Skin of body (tissue), 2 donors: ENCODE results near the gene TMEM235. TPM values are rescaled to one million over a fixed set of nuclear protein-coding genes. Genes with fewer than 3 reads are reported as not detected.
"Not testable (repeated sequence)": the region's sequence is repeated elsewhere in the genome, so short reads cannot be mapped to it uniquely, and the experiment has no call there.

Source experiments
- DNase-seq: peaks from one replicate; lab custom pipeline; 2025; lab: John Stamatoyannopoulos, UW
- total RNA-seq: library from RNA; depleted of rRNA; stranded (reverse); fragments of >200 nt; gene quantifications from one replicate; pipeline ENCODE4 v1.2.3, GENCODE V29; 2014

Gene TMEM235
- total RNA-seq, 1 donor from 2014 or later, result not detected

DNA sequence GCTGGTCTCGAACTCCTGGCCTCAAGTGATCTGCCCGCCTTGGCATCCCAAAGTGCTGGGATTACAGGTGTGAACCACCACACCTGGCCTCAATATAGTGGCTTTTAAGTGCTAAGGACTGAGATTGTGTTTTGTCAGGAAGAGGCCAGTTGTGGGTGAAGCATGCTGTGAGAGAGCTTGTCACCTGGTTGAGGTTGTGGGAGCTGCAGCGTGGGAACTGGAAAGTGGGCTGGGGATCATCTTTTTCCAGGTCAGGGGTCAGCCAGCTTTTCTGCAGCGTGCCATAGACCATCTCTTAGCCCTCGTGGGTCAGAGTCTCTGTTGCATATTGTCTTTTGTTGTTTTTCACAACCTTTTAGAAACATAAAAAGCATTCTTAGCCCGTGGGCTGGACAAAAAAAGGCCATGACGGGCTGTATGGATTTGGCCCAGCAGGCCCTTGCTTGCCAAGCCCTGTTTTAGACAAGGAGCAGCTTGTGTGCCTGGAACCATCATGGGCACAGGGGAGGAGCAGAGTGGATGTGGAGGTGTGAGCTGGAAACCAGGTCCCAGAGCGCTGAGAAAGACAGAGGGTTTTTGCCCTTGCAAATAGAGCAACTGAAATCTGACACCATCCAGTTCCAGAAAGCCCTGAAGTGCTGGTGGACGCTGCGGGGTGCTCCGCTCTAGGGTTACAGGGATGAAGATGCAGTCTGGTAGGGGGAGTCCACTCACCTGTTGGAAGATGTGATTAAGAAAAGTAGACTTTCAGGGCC is 11.9 kb upstream of the TMEM235 start:
- no peak for DNase-seq

DNA sequence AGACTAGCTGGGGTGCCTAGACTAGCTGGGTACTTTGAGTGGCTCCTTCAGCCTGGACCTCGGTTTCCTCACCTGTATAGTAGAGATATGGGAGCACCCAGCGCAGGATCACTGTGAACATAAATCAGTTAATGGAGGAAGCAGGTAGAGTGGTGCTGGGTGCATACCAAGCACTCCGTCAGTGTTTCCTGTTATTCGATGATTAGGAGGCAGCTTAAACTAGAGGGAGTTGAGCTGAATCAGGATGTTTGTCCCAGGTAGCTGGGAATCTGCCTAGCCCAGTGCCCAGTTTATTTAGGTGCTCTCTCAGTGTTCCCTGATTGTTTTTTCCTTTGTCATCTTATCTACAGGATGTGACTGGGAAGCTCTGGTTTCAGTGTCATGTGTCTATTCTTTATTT is 8.4 kb upstream of the TMEM235 start:
- DNase-seq, result no peak

GRCh38 chr17:78223765-78224164 is 7.7 kb upstream of the TMEM235 start:
- DNase-seq, result no peak

DNA sequence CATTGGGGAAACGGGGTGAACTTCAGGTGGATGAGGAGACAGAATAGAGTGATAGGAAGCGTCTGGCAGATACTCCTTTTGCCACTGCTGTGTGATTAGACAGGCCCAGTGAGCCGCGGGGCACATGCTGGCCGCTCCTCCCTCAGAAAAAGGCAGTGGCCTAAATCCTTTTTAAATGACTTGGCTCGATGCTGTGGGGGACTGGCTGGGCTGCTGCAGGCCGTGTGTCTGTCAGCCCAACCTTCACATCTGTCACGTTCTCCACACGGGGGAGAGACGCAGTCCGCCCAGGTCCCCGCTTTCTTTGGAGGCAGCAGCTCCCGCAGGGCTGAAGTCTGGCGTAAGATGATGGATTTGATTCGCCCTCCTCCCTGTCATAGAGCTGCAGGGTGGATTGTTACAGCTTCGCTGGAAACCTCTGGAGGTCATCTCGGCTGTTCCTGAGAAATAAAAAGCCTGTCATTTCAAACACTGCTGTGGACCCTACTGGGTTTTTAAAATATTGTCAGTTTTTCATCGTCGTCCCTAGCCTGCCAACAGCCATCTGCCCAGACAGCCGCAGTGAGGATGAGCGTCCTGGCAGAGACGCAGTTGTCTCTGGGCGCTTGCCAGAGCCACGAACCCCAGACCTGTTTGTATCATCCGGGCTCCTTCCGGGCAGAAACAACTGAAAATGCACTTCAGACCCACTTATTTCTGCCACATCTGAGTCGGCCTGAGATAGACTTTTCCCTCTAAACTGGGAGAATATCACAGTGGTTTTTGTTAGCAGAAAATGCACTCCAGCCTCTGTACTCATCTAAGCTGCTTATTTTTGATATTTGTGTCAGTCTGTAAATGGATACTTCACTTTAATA is 7.0 kb upstream of the TMEM235 start:
- DNase-seq, result no peak

DNA sequence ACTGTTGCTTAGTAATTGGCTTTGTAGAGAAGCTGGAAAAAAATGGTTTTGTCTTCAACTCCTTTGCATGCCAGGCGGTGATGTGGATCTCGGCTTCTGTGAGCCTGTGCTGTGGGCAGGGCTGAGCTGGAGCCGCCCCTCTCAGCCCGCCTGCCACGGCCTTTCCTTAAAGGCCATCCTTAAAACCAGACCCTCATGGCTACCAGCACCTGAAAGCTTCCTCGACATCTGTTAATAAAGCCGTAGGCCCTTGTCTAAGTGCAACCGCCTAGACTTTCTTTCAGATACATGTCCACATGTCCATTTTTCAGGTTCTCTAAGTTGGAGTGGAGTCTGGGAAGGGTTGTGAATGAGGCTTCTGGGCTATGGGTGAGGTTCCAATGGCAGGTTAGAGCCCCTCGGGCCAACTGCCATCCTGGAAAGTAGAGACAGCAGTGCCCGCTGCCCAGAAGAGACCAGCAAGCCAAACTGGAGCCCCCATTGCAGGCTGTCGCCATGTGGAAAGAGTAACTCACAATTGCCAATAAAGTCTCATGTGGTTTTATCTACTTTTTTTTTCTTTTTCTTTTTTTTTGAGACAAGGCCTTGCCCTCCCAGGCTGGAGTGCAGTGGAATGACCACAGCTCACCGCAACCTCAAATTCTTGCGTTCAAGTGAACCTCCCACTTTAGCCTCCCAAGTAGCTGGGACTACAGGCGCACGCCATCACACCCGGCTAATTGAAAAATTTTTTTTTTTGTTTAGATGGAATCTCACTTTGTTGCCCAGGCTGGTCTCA is 6.2 kb upstream of the TMEM235 start:
- DNase-seq, result no peak

DNA sequence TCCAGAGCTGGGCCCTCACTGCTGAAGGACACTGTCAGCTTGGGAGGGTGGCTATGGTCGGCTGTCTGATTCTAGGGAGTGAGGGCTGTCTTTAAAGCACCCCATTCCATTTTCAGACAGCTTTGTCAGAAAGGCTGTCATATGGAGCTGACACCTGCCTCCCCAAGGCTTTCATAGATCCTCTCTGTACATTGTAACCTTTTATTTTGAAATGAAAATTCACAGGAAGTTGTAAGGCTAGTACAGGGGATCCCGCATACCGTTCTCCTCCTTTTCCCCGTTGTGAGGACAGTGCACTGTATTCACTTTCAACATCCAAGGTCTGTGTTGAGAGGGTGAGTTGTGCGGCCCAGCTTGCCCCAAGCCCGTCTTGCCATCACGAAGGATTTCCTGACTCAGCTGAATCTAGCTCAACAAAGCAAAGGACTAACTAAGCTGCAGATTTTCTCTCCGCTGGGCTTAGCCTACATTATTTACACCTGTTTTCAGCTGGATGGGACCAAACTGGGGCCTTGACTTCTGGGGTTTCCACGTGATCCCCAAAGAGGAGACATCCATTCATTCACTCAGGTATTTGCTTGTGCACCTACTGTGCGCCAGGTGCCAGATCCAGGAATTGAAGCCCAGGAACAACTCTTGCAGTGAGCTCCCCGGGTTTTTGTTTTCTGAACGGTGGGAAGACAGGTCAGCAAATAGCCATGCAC is 5.2 kb upstream of the TMEM235 start:
- DNase-seq, result no peak

- no peak for DNase-seq
Observed at GRCh38 chr17:78226759-78227454, 4.5 kb upstream of the TMEM235 start.

GRCh38 chr17:78227455-78227916 is 3.9 kb upstream of the TMEM235 start:
- DNase-seq, result no peak

GRCh38 chr17:78228176-78228575 is 3.3 kb upstream of the TMEM235 start:
- DNase-seq, result no peak

DNA sequence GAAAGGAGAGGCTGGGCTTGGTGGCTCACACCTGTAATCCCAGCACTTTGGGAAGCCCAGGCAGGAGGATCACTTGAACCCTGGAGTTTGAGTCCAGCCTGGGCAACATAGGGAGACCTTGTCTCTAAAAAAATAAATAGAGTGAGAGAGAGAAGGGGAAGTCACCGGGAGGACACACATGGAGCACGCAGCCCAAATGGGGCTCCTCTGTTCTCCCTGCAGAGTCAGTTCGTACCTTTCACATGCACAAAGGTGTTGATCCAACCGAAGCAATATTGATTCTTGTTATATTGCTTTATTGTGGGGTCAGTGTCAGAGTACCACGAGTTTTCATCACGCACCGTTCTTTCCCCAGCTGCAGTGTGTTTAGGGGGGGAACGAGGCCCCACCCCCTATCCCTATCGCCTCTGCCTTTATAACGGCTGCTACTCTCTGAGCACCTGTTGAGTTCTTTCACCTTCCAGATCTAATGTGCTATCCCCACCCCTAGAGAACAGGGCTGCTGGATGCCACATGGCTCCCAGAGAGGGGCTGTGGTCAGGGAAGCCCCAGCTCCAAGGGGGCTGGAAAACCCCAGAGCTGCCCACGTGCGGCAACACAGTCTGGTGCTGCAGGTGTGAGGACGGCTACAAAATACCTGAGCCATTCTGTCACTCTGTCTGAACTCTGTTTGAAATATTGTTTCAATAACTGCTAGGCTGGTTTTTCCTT is 1.0 kb upstream of the TMEM235 start:
- DNase-seq, result no peak

DNA sequence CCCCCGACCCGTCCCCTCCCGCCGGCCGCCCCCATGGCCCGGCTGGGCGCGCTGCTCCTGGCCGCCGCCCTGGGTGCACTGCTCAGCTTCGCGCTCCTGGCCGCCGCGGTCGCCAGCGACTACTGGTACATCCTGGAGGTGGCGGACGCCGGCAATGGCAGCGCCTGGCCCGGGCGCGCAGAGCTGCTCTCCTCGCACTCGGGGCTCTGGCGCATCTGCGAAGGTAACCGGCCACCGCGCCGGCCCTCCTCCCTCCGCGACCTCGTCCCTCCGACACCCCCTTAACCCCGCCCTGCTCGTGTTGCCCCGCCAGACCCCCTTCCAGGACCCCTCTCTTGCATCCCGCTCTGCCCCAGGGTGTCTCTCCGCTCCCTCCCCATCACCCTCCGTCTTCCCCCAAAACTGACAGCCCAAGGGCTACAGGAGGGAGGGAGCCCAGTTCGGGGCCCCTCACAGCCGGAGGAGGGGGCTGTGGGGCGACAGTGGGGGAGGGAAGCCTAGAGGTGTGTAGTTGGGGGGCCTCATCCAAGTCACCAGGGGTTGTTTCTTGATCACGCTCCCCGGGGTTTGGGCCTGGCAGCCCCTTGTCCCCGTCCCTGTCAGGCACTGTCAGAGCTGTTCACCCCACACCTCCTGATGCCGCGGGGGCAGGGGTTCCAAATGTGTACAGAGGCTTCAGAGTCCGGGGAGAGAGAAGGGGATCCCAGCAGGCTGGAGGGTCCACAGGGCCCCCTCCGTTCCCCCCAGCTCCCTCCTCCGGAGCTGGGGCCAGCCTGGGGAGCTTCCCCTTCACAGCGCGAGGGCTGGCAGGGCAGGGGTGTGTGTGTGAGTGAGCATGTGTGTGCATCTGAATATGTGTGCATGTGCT is 794 bp downstream of the TMEM235 start:
- no peak for DNase-seq

GRCh38 chr17:78232859-78233173 is 1.4 kb downstream of the TMEM235 start:
- DNase-seq, result no peak

GRCh38 chr17:78233678-78234077 is 2.2 kb downstream of the TMEM235 start:
- no peak for DNase-seq

- DNase-seq, result no peak
Observed at GRCh38 chr17:78234261-78234865, 2.9 kb downstream of the TMEM235 start.

DNA sequence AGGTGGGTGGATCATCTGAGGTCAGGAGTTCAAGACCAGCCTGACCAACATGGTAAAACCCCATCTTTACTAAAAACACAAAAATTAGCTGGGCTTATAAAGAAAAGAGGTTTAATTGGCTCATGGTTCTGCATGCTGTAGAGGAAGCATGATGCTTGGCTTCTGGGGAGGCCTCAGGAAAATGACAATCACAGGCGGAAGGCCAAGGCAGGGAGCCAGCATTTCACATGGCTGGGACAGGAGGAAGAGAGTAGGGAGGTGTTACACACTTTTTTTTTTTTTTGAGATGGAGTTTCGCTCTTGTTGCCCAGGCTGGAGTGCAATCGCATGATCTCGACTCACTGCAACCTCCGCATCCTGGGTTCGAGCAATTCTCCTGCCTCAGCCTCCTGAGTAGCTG is 3.6 kb downstream of the TMEM235 start:
- not testable (repeated sequence) for DNase-seq

DNA sequence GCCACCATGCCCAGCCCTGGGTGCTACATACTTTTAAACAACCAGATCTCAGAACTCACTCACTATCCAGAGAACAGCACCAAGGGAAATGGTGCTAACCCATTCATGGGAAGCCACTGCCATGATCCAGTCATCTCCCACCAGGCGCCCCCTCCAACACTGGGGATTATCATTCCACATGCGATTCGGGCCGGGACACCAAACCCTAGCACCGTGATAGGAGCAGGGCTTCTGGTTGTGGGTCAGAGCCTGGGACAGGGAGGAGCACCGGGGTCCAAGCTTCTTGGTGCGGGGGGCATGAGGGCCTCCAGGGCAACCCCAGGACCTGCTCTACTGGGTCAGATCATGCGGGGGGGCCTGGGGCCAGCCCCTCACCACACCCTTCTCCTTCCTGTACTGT is 4.5 kb downstream of the TMEM235 start:
- no peak for DNase-seq

DNA sequence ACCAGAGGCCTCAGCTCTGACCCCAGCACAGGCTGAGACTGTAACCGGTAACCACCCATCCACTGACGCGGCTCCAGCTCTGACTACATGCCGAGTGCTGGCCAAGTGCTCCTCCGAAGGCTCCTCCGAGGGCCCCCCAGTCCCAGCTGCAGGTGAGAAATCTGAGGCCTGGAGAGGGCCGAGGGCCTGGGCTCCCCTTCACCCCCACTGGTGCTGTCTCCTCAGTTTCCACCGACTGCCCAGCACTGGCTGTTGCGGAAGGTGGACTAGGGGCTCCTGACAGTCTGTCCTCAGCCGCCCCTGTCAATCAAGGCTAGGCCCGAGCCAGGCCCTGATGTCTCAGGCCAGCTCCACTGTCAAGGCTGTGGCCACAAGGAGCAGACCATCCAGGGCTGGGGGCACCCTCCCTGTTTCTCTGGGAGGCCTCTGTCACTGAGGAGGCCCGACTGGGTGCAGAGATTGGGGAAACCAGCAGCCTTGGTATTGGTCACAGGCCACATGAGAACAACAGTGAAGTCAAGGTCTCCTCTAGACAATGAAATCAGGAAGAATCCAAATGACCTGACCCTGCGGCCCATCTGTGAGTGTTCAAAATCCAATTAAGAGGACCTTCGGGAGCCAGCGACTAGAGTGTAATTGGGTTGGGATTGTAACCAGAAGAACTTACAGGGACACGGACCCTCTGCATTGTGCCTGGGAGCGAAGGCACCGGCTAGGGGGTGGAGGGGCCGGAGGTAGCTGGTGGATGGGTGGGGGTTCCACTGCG is 5.1 kb downstream of the TMEM235 start:
- no peak for DNase-seq
